ENCODE data around the gene HK3. TPM values are rescaled to one million over a fixed set of nuclear protein-coding genes. Genes with fewer than 3 reads are reported as not detected.
A peak's percentile ranks its signal among the peaks of the same experiment; 100 is the strongest.

Gene HK3
- total and polyA plus RNA-seq, 12 donors: 0.44 to 102 (median 15.2) TPM

GRCh38 chr5:176854164-176854563 is 45.0 kb downstream of the HK3 start:
- DNase-seq: no peak
- Histone ChIP-seq H3K27me3 (no peaks in the 10 kb centered on the region), H3K9me3 (replicated peaks in 1 of 3) (no peaks in the 10 kb centered on the region), H3K4me1 (replicated peaks in 1 of 2) (no peaks in the 10 kb centered on the region), H3K27ac (no peak overlapping the region), H3K36me3 (replicated peaks in 1 of 2) (no peaks in the 10 kb centered on the region), H3K4me3 (no peak overlapping the region)
- WGBS, 4 donors: 48 to 71% (median 65%) methylated on average over 6 to 8 of the region's 8 CpGs
- TF ChIP-seq POLR2A (IDR thresholded peaks at IDR 0.05) (no peak), CTCF (IDR thresholded peaks at IDR 0.05) (no peak)
- intact Hi-C loops (cut with DNase I): no loop called here

- 65 to 85% (median 77%) methylated on average over 10 to 20 of the region's 20 CpGs for WGBS, 4 donors
- Histone ChIP-seq H3K27me3 (peaks cover 4% of the 10 kb centered on the region), H3K9me3 (replicated peaks in 1 of 3) (no peaks in the 10 kb centered on the region), H3K4me1 (replicated peaks in 1 of 2) (no peaks in the 10 kb centered on the region), H3K4me3 (no peak overlapping the region), H3K27ac (peak overlapping the region in 1 of 5 donors; percentile 23), H3K36me3 (replicated peaks in 1 of 2) (no peaks in the 10 kb centered on the region)
- no peak for DNase-seq
- intact Hi-C loops (cut with DNase I): no loop called here
- TF ChIP-seq CTCF (IDR thresholded peaks at IDR 0.05): no peak
- no peak for TF ChIP-seq POLR2A (IDR thresholded peaks at IDR 0.05)
Observed at GRCh38 chr5:176853151-176853778, 45.9 kb downstream of the HK3 start.

GRCh38 chr5:176851871-176852658 is 47.1 kb downstream of the HK3 start:
- no peaks in the 10 kb centered on the region for H3K9me3 ChIP-seq (replicated peaks in 1 of 3)
- no peaks in the 10 kb centered on the region for H3K36me3 ChIP-seq (replicated peaks in 1 of 2)
- 63 to 70% (median 68%) methylated on average over 11 to 17 of the region's 17 CpGs for WGBS, 4 donors
- H3K27ac ChIP-seq: no peak overlapping the region
- no peak overlapping the region for H3K4me3 ChIP-seq
- intact Hi-C loops (cut with DNase I): no loop called here
- H3K27me3 ChIP-seq: peaks cover 8% of the 10 kb centered on the region
- H3K4me1 ChIP-seq (replicated peaks in 1 of 2): no peaks in the 10 kb centered on the region
- DNase-seq: no peak
- TF ChIP-seq CTCF (IDR thresholded peaks at IDR 0.05) (no peak), POLR2A (IDR thresholded peaks at IDR 0.05) (no peak)

DNA sequence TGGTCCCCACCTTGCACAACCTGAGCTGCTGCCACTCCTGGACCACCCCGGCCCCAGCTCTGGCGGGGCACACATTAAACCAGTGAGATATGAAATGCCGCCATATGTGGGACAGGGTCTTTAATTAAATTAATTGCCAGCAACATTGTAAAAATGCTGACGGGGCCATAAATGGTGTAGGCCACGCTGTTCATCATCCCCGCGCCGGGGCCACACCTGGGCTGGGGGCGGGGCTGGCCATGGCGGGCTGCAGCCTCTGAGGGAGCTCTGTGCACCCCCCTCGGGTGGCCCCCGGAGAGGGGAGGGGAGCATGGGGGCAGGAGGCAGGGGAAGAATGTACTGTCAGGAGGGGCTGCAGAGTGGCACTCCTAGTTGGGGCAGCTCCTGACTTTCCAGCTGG is 47.8 kb downstream of the HK3 start:
- H3K9me3 ChIP-seq (replicated peaks in 1 of 3): no peaks in the 10 kb centered on the region
- no peak overlapping the region for H3K4me3 ChIP-seq
- TF ChIP-seq CTCF (IDR thresholded peaks at IDR 0.05): no peak
- no peak for TF ChIP-seq POLR2A (IDR thresholded peaks at IDR 0.05)
- DNase-seq: no peak
- H3K27ac ChIP-seq: no peak overlapping the region
- H3K27me3 ChIP-seq: peaks cover 12% of the 10 kb centered on the region
- 74 to 93% (median 79%) methylated on average over 3 to 12 of the region's 12 CpGs for WGBS, 4 donors
- H3K36me3 ChIP-seq (replicated peaks in 1 of 2): no peaks in the 10 kb centered on the region
- intact Hi-C loops (cut with DNase I): no loop called here
- no peaks in the 10 kb centered on the region for H3K4me1 ChIP-seq (replicated peaks in 1 of 2)
